ENCODE measurements around the gene PPFIA3. TPM values are rescaled to one million over a fixed set of nuclear protein-coding genes. Genes with fewer than 3 reads are reported as not detected.
"Not testable (repeated sequence)": the region's sequence is repeated elsewhere in the genome, so short reads cannot be mapped to it uniquely, and the experiment has no call there.

PPFIA3 gene
- total and polyA plus RNA-seq, 4 donors: 1.5 to 4.6 (median 2.4) TPM

DNA sequence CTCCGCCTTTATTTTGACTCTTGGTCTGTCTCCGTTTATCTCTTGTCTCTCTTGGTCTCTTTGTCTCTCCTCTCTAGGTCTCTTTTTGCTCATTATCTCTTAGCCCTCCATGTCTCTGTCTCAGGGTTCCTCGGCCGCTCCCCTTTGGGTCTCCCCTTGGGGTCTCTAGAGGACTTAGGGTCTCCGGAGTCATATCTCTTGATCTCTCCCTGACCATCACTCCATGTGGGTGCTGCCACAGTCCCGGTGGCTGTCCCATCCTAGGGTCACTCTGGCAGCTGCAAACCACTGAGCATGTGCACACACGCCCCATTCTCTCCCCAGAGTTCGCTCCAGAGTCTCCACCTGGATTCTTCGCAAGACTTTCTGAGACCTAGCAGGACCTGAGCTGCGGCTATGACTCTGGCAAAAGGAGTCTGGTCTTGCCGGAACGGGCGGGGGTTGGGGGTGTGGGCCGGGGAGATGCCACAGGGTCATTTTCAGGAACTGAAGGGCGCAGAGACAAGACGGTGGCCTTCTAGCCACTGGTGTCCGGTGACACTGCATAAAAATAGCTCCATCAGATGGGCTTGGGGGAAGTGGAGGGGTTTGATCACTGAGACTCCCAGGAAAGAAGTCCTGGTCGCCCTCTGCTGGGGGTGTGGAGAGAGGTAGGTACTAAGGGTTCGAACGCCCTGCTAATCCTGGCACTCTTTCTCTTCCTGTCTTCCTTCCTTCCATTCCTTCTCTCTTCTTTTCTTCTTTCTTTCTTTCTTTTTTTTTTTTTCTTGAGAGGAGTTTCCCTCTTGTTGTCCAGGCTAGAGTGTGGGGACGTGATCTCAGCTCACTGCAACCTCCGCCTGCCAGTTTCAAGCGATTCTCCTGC is 45.6 kb upstream of the PPFIA3 start:
- Histone ChIP-seq H3K9ac (ENCODE audit: low read depth in 1 of 2, low read length in 2 of 2) (no peak overlapping the region), H3K27ac (ENCODE audit: low read depth in 1 of 2, low read length in 2 of 2) (no peak overlapping the region), H3K9me3 (ENCODE audit: control insufficient read depth in 4 of 4, low read length in 3 of 4) (no peaks in the 10 kb centered on the region), H3K4me1 (ENCODE audit: control insufficient read depth in 4 of 4, insufficient read depth in 4 of 4, low read length in 3 of 4) (peaks cover 0 to 4% (median 1%) of the 10 kb centered on the region in 4 donors), H3K36me3 (ENCODE audit: control insufficient read depth in 4 of 4, insufficient read depth in 3 of 4, low read depth in 1 of 4, low read length in 3 of 4) (no peaks in the 10 kb centered on the region), H3K27me3 (ENCODE audit: control insufficient read depth in 4 of 4, insufficient read depth in 4 of 4, low read length in 3 of 4) (peaks cover 3 to 8% (median 3%) of the 10 kb centered on the region in 4 donors), H3K4me3 (ENCODE audit: low read depth in 1 of 3, low read length in 3 of 3) (no peak overlapping the region)
- WGBS: 59% methylated on average over 23 of the region's 23 CpGs
- DNase-seq (ENCODE audit: low spot score): no peak
- TF ChIP-seq, protein P1, sequence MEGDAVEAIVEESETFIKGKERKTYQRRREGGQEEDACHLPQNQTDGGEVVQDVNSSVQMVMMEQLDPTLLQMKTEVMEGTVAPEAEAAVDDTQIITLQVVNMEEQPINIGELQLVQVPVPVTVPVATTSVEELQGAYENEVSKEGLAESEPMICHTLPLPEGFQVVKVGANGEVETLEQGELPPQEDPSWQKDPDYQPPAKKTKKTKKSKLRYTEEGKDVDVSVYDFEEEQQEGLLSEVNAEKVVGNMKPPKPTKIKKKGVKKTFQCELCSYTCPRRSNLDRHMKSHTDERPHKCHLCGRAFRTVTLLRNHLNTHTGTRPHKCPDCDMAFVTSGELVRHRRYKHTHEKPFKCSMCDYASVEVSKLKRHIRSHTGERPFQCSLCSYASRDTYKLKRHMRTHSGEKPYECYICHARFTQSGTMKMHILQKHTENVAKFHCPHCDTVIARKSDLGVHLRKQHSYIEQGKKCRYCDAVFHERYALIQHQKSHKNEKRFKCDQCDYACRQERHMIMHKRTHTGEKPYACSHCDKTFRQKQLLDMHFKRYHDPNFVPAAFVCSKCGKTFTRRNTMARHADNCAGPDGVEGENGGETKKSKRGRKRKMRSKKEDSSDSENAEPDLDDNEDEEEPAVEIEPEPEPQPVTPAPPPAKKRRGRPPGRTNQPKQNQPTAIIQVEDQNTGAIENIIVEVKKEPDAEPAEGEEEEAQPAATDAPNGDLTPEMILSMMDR (IDR thresholded peaks at IDR 0.05; ENCODE audit: low read depth, low read length, missing input control): peak; percentile 12
- TF ChIP-seq, protein P2, sequence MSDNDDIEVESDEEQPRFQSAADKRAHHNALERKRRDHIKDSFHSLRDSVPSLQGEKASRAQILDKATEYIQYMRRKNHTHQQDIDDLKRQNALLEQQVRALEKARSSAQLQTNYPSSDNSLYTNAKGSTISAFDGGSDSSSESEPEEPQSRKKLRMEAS (IDR thresholded peaks at IDR 0.05): no peak

GRCh38 chr19:49074869-49075268 is 44.5 kb upstream of the PPFIA3 start:
- not testable (repeated sequence) for H3K4me3 ChIP-seq (ENCODE audit: low read depth in 1 of 3, low read length in 3 of 3); H3K9ac ChIP-seq (ENCODE audit: low read depth in 1 of 2, low read length in 2 of 2); H3K27ac ChIP-seq (ENCODE audit: low read depth in 1 of 2, low read length in 2 of 2); H3K36me3 ChIP-seq (ENCODE audit: control insufficient read depth in 4 of 4, insufficient read depth in 3 of 4, low read depth in 1 of 4, low read length in 3 of 4); H3K4me1 ChIP-seq (ENCODE audit: control insufficient read depth in 4 of 4, insufficient read depth in 4 of 4, low read length in 3 of 4); DNase-seq (ENCODE audit: low spot score); H3K27me3 ChIP-seq (ENCODE audit: control insufficient read depth in 4 of 4, insufficient read depth in 4 of 4, low read length in 3 of 4); H3K9me3 ChIP-seq (ENCODE audit: control insufficient read depth in 4 of 4, low read length in 3 of 4)
- TF ChIP-seq, protein P1 (IDR thresholded peaks at IDR 0.05; ENCODE audit: low read depth, low read length, missing input control): peak; percentile 61
- peak; percentile 79 to 82 for TF ChIP-seq RAD21 (IDR thresholded peaks at IDR 0.05)
- TF ChIP-seq HNF4A (conservative IDR thresholded peaks at IDR 0.05): peak; percentile 60 to 72
- 12% methylated on average over 9 of the region's 9 CpGs for WGBS

- no peaks in the 10 kb centered on the region for H3K9me3 ChIP-seq (ENCODE audit: control insufficient read depth in 4 of 4, low read length in 3 of 4)
- H3K4me3 ChIP-seq (ENCODE audit: low read depth in 1 of 3, low read length in 3 of 3): no peak overlapping the region
- H3K27me3 ChIP-seq (ENCODE audit: control insufficient read depth in 4 of 4, insufficient read depth in 4 of 4, low read length in 3 of 4): no peaks in the 10 kb centered on the region
- H3K9ac ChIP-seq (ENCODE audit: low read depth in 1 of 2, low read length in 2 of 2): no peak overlapping the region
- H3K27ac ChIP-seq (ENCODE audit: low read depth in 1 of 2, low read length in 2 of 2): no peak overlapping the region
- peaks cover 0 to 4% (median 4%) of the 10 kb centered on the region in 4 donors for H3K4me1 ChIP-seq (ENCODE audit: control insufficient read depth in 4 of 4, insufficient read depth in 4 of 4, low read length in 3 of 4)
- DNase-seq (ENCODE audit: low spot score): no peak
- 89% methylated on average over 4 of the region's 4 CpGs for WGBS
- H3K36me3 ChIP-seq (ENCODE audit: control insufficient read depth in 4 of 4, insufficient read depth in 3 of 4, low read depth in 1 of 4, low read length in 3 of 4): no peaks in the 10 kb centered on the region
- TF ChIP-seq EGR1 (IDR thresholded peaks at IDR 0.05; ENCODE audit: low read depth in 2 of 2) (no peak), SP1 (IDR thresholded peaks at IDR 0.05) (no peak), YY1 (IDR thresholded peaks at IDR 0.05) (no peak), ATF3 (IDR thresholded peaks at IDR 0.05) (no peak), GABPA (IDR thresholded peaks at IDR 0.05 in 1 of 2, conservative IDR thresholded peaks at IDR 0.05 in 1 of 2) (no peak), FOXA1 (IDR thresholded peaks at IDR 0.05) (no peak), JUND (IDR thresholded peaks at IDR 0.05) (no peak), REST (IDR thresholded peaks at IDR 0.05) (no peak), RAD21 (IDR thresholded peaks at IDR 0.05) (no peak), FOXA2 (IDR thresholded peaks at IDR 0.05) (no peak), TAF1 (conservative IDR thresholded peaks at IDR 0.05) (no peak), HNF4G (IDR thresholded peaks at IDR 0.05) (no peak), HNF4A (conservative IDR thresholded peaks at IDR 0.05) (no peak), NR2F2 (IDR thresholded peaks at IDR 0.05) (no peak)
- TF ChIP-seq, protein P2 (IDR thresholded peaks at IDR 0.05): no peak
Measured at GRCh38 chr19:49080392-49080791, 39.0 kb upstream of the PPFIA3 start.

Data from liver (tissue), 9 donors.